K562 (cell line): Measurements from ENCODE around the gene NME2. TPM values are rescaled to one million over a fixed set of nuclear protein-coding genes. Genes with fewer than 3 reads are reported as not detected.

ENCODE experiments used
- ARID1B ChIP-seq: fragments of 450-650 bp; IDR thresholded peaks from 2 replicates; pipeline ENCODE4 v1.6.1; 2016; ENCODE audit warnings: antibody characterized with exemption, mild to moderate bottlenecking, inconsistent platforms
- ATF2 ChIP-seq: sonication (generic); formaldehyde crosslinking; IDR thresholded peaks from 2 replicates; pipeline ENCODE4 v1.8.1; 2022; ENCODE audit warnings: missing genetic modification reagents
- BACH1 ChIP-seq: fragments of 200-800 bp; sonication (Bioruptor generic); IDR thresholded peaks from 2 replicates; pipeline ENCODE4 v1.6.1; 2016; ENCODE audit warnings: missing genetic modification characterization, missing compliant biosample characterization
- CTCFL ChIP-seq: IDR thresholded peaks from 2 replicates; pipeline ENCODE4 v1.6.1; 2011; ENCODE audit warnings: borderline replicate concordance, low read depth, mild to moderate bottlenecking, moderate library complexity, low read length; ENCODE audit not compliant: insufficient read depth, poor library complexity, severe bottlenecking
- EGR1 ChIP-seq: fragments of 450-650 bp; conservative IDR thresholded peaks from 2 replicates; pipeline ENCODE4 v1.6.1; 2017; ENCODE audit warnings: mild to moderate bottlenecking
- HMBOX1 ChIP-seq: sonication (generic); IDR thresholded peaks from 2 replicates; pipeline ENCODE4 v1.6.1; 2016
- PTRF ChIP-seq: fragments of 450-650 bp; IDR thresholded peaks from 2 replicates; pipeline ENCODE4 v1.6.1; 2016; ENCODE audit warnings: mild to moderate bottlenecking, missing genetic modification characterization, missing compliant biosample characterization
- SMAD1 ChIP-seq: fragments of 150-350 bp; IDR thresholded peaks from 2 replicates; pipeline ENCODE4 v1.6.1; 2014; ENCODE audit warnings: low read length, low read depth; ENCODE audit not compliant: partially characterized antibody
- TCFL5 ChIP-seq: fragments of 250-450 bp; sonication (Bioruptor Pico); conservative IDR thresholded peaks from 2 replicates; pipeline ENCODE4 v1.6.1; 2021; ENCODE audit warnings: mild to moderate bottlenecking, moderate library complexity, matching md5 sums
- THRB ChIP-seq: fragments of 450-650 bp; formaldehyde crosslinking; conservative IDR thresholded peaks from 2 replicates; pipeline ENCODE4 v1.4.0; 2022; ENCODE audit warnings: mild to moderate bottlenecking, missing genetic modification characterization
- ZNF318 ChIP-seq, 2 experiments: fragments of 450-650 bp; IDR thresholded peaks; 2 replicates each; pipeline ENCODE4 v1.6.1; 2016; ENCODE audit warnings: mild to moderate bottlenecking in 2 of 2, borderline replicate concordance in 1 of 2, low read depth in 1 of 2, moderate library complexity in 1 of 2
- polyA plus RNA-seq, 8 experiments: library from polyadenylated mRNA; depleted of rRNA in 4 of 8; stranded (reverse) in 5 of 8; unstranded in 3 of 8; fragments of >200 nt; fragmentation: Nextera tagmentation in 2 of 8; fragmentation: Illumina TruSeq in 1 of 8; extraction: Ambion mirVana in 2 of 8; extraction: Trizol in 1 of 8; gene quantifications; 2 replicates each; pipeline versions ENCODE4 v1.2.1 to v1.2.3, GENCODE V29; 2011 to 2014; ENCODE audit warnings: inconsistent platforms in 1 of 8, missing spikeins in 1 of 8
- total RNA-seq, 7 experiments: library from RNA; depleted of rRNA in 6 of 7; stranded (reverse); fragments of >200 nt in 6 of 7; fragmentation: Illumina TruSeq in 2 of 7; extraction: Trizol in 2 of 7; gene quantifications; 2 replicates each; pipeline versions ENCODE4 v1.2.1 to v1.2.3, GENCODE V29; 2011 to 2021; ENCODE audit warnings: low replicate concordance in 1 of 7

The NME2 gene
- total and polyA plus RNA-seq, 9 of the 15 experiments (the other 6 are each of a cell fraction or from before 2014, with no cell fraction given) = 684 to 1,202 (median 924) TPM

GRCh38 chr17:51166987-51167931 is 1.0 kb downstream of the NME2 start (continued):
- TF ChIP-seq ZNF318 (IDR thresholded peaks at IDR 0.05; ENCODE audit: borderline replicate concordance in 1 of 2, low read depth in 1 of 2) = no peak
- peak; percentile 52 for TF ChIP-seq EGR1
- peak; percentile 11; the same call in 1 of the 2 replicates for TF ChIP-seq ARID1B
- no peak for TF ChIP-seq BACH1 (tag)
- no peak for TF ChIP-seq HMBOX1
- no peak for TF ChIP-seq TCFL5 (CRISPR knock-in tag)
- peak; percentile 37 for TF ChIP-seq CTCFL
- no peak for TF ChIP-seq PTRF (tag)
- no peak for TF ChIP-seq THRB (CRISPR knock-in tag)
- TF ChIP-seq ATF2 (CRISPR knock-in tag) = no peak
- TF ChIP-seq SMAD1 = no peak
